ENCODE measurements around the gene POU6F2. TPM values are rescaled to one million over a fixed set of nuclear protein-coding genes. Genes with fewer than 3 reads are reported as not detected.
"Not testable (repeated sequence)": the region's sequence is repeated elsewhere in the genome, so short reads cannot be mapped to it uniquely, and the experiment has no call there.

Gene POU6F2
- total RNA-seq, 1 experiment from 2014 or later: 3.9 TPM

DNA sequence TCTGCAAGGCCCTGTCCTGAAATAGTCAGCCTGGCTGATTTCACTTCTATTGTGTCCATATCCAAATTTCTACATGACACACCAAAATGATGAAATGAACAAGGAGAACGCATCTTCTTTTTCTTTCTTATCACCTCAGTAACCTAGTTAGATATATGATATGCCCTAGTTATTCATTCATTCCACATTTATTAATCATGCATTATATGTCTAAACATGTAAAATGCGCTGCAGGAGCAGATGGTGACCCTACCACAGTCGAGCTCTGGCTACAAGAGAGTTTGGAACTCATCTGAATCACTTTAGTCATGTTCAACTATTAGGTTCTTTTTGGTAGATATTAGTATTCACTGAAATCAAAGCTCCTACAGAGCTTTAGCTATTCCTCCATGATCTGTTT, 36.9 kb upstream of the POU6F2 start:
- DNase-seq: no peak
- Mint-ChIP-seq H3K9me3 (ENCODE audit: unreplicated experiment) (no peaks in the 10 kb centered on the region), H3K4me3 (ENCODE audit: unreplicated experiment) (no peak overlapping the region), H3K27ac (ENCODE audit: unreplicated experiment) (no peak overlapping the region), H3K4me1 (ENCODE audit: low read depth, unreplicated experiment) (peaks cover 6% of the 10 kb centered on the region), H3K27me3 (ENCODE audit: insufficient read depth, unreplicated experiment) (peaks cover 5% of the 10 kb centered on the region), H3K36me3 (ENCODE audit: insufficient read depth, unreplicated experiment) (no peaks in the 10 kb centered on the region)
- POLR2A ChIA-PET: no interaction called here
- intact Hi-C loops (cut with micrococcal nuclease; ENCODE audit: unreplicated experiment): no loop called here
- no TSS peak for BruUV-seq (replicated peaks)
- Histone ChIP-seq H3K9me3 (no peaks in the 10 kb centered on the region), H3K4me3 (ENCODE audit: low read depth, low read length) (no peak overlapping the region), H3K36me3 (ENCODE audit: control insufficient read depth, insufficient read depth, low read length) (no peaks in the 10 kb centered on the region), H3K4me1 (no peaks in the 10 kb centered on the region), H3K27me3 (replicated peaks; ENCODE audit: control insufficient read depth, insufficient read depth, low read length) (no peaks in the 10 kb centered on the region)
- TF ChIP-seq, protein P1, sequence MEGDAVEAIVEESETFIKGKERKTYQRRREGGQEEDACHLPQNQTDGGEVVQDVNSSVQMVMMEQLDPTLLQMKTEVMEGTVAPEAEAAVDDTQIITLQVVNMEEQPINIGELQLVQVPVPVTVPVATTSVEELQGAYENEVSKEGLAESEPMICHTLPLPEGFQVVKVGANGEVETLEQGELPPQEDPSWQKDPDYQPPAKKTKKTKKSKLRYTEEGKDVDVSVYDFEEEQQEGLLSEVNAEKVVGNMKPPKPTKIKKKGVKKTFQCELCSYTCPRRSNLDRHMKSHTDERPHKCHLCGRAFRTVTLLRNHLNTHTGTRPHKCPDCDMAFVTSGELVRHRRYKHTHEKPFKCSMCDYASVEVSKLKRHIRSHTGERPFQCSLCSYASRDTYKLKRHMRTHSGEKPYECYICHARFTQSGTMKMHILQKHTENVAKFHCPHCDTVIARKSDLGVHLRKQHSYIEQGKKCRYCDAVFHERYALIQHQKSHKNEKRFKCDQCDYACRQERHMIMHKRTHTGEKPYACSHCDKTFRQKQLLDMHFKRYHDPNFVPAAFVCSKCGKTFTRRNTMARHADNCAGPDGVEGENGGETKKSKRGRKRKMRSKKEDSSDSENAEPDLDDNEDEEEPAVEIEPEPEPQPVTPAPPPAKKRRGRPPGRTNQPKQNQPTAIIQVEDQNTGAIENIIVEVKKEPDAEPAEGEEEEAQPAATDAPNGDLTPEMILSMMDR (IDR thresholded peaks at IDR 0.05; ENCODE audit: insufficient read depth in 1 of 2, low read depth in 1 of 2, low read length in 1 of 2, severe bottlenecking in 1 of 2, unreplicated experiment in 1 of 2): no peak
- CTCF ChIA-PET: no interaction called here

DNA sequence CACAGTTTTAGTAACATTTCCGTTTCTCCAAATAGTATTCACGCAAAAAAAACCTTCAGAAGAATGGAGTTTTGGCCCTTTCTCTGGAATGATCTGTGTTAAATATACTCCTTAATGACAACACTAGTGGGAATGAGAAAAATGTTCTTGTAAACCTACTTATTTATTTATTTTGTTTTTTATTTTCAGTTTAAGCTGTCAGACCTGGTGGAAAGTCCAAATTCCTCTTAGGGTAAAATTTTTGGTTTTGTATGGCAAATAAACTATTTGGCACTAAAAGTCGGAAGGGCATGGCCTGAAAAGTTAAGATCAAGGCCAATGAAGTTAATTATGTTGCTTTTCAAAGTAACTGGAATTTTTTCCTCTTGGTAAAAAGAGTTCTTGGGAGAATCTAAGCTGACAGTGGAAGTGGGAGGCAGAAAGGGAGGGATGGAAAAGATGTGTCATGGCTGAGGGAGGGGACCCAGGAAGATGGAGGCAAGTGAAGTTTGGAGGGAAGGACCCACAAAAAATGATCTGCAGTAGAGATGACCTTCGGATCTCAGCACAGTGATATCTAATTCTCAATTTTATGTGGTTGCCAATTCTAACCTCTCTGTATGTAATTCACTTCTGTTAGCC, 35.2 kb upstream of the POU6F2 start:
- Mint-ChIP-seq H3K4me1 (ENCODE audit: low read depth, unreplicated experiment) (peaks cover 6% of the 10 kb centered on the region), H3K27ac (ENCODE audit: unreplicated experiment) (no peak overlapping the region), H3K36me3 (ENCODE audit: insufficient read depth, unreplicated experiment) (no peaks in the 10 kb centered on the region), H3K27me3 (ENCODE audit: insufficient read depth, unreplicated experiment) (peaks cover 5% of the 10 kb centered on the region), H3K4me3 (ENCODE audit: unreplicated experiment) (no peak overlapping the region), H3K9me3 (ENCODE audit: unreplicated experiment) (peaks cover 4% of the 10 kb centered on the region)
- H3K9me3 ChIP-seq: no peaks in the 10 kb centered on the region
- H3K4me1 ChIP-seq: no peaks in the 10 kb centered on the region
- TF ChIP-seq, protein P1 (IDR thresholded peaks at IDR 0.05; ENCODE audit: insufficient read depth in 1 of 2, low read depth in 1 of 2, low read length in 1 of 2, severe bottlenecking in 1 of 2, unreplicated experiment in 1 of 2): no peak
- intact Hi-C loops (cut with micrococcal nuclease; ENCODE audit: unreplicated experiment): no loop called here
- no peaks in the 10 kb centered on the region for H3K27me3 ChIP-seq (replicated peaks; ENCODE audit: control insufficient read depth, insufficient read depth, low read length)
- no peak overlapping the region for H3K4me3 ChIP-seq (ENCODE audit: low read depth, low read length)
- no peak for DNase-seq
- BruUV-seq (replicated peaks): no TSS peak
- no peaks in the 10 kb centered on the region for H3K36me3 ChIP-seq (ENCODE audit: control insufficient read depth, insufficient read depth, low read length)
- CTCF ChIA-PET: no interaction called here
- POLR2A ChIA-PET: no interaction called here

DNA sequence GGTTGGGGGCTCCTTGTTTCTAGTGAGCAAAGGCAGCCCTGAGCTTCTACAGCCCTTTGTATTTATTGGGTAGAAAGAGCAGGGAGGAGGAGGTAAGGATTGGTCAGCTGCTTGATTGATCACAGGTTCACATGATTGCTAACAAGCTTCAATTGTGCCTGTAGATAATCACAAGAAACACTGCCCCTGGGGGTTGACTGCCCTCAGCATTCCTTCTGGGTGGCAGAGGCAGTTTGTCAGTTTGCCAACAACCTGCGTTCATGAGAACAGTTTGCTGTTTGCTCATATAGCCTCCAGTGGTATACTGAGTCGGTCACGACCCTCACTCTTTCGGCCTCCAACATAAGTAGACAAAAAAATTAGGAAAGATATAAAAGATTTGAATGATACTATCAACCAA, 30.2 kb upstream of the POU6F2 start:
- H3K27me3 ChIP-seq (replicated peaks; ENCODE audit: control insufficient read depth, insufficient read depth, low read length); DNase-seq; BruUV-seq (replicated peaks); H3K27me3 Mint-ChIP-seq (ENCODE audit: insufficient read depth, unreplicated experiment); H3K4me1 ChIP-seq; H3K4me1 Mint-ChIP-seq (ENCODE audit: low read depth, unreplicated experiment); CTCF ChIA-PET; H3K9me3 ChIP-seq; H3K36me3 Mint-ChIP-seq (ENCODE audit: insufficient read depth, unreplicated experiment); H3K36me3 ChIP-seq (ENCODE audit: control insufficient read depth, insufficient read depth, low read length); H3K27ac Mint-ChIP-seq (ENCODE audit: unreplicated experiment); H3K4me3 Mint-ChIP-seq (ENCODE audit: unreplicated experiment); H3K4me3 ChIP-seq (ENCODE audit: low read depth, low read length); intact Hi-C loops (cut with micrococcal nuclease; ENCODE audit: unreplicated experiment); POLR2A ChIA-PET: not testable (repeated sequence)
- H3K9me3 Mint-ChIP-seq (ENCODE audit: unreplicated experiment): peaks cover 13% of the 10 kb centered on the region

DNA sequence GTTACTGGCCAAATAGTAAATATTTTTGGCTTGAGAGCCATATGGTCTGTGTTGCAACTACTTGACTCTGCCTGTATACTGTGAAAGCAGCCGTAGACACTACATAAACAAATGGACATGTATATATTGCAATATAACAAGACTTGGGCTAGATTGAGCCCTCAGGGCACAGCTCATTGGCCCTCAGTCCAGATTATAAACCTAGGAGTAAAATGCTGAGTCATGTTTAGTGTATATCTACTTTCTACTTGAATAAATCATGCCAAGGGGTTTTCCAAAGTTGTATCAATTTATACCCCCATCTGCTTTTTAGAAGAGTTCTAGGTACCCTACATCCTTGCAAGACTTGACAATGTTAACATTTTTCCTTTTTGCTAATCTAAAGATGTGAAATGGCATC, 27.4 kb upstream of the POU6F2 start:
- no peak overlapping the region for H3K4me3 ChIP-seq (ENCODE audit: low read depth, low read length)
- H3K36me3 Mint-ChIP-seq (ENCODE audit: insufficient read depth, unreplicated experiment): no peaks in the 10 kb centered on the region
- ChIA-PET CTCF (no interaction called here), POLR2A (no interaction called here)
- H3K4me3 Mint-ChIP-seq (ENCODE audit: unreplicated experiment): no peak overlapping the region
- no peak for DNase-seq
- H3K9me3 ChIP-seq: no peaks in the 10 kb centered on the region
- no peaks in the 10 kb centered on the region for H3K4me1 Mint-ChIP-seq (ENCODE audit: low read depth, unreplicated experiment)
- no peaks in the 10 kb centered on the region for H3K27me3 ChIP-seq (replicated peaks; ENCODE audit: control insufficient read depth, insufficient read depth, low read length)
- TF ChIP-seq, protein P1 (IDR thresholded peaks at IDR 0.05; ENCODE audit: insufficient read depth in 1 of 2, low read depth in 1 of 2, low read length in 1 of 2, severe bottlenecking in 1 of 2, unreplicated experiment in 1 of 2): no peak
- intact Hi-C loops (cut with micrococcal nuclease; ENCODE audit: unreplicated experiment): no loop called here
- H3K36me3 ChIP-seq (ENCODE audit: control insufficient read depth, insufficient read depth, low read length): no peaks in the 10 kb centered on the region
- H3K9me3 Mint-ChIP-seq (ENCODE audit: unreplicated experiment): peaks cover 13% of the 10 kb centered on the region
- no peak overlapping the region for H3K27ac Mint-ChIP-seq (ENCODE audit: unreplicated experiment)
- no TSS peak for BruUV-seq (replicated peaks)
- no peaks in the 10 kb centered on the region for H3K4me1 ChIP-seq
- peaks cover 7% of the 10 kb centered on the region for H3K27me3 Mint-ChIP-seq (ENCODE audit: insufficient read depth, unreplicated experiment)

Measured in Caco-2 (cell line).